ENCODE results near the gene TEKT3.

The TEKT3 gene

DNA sequence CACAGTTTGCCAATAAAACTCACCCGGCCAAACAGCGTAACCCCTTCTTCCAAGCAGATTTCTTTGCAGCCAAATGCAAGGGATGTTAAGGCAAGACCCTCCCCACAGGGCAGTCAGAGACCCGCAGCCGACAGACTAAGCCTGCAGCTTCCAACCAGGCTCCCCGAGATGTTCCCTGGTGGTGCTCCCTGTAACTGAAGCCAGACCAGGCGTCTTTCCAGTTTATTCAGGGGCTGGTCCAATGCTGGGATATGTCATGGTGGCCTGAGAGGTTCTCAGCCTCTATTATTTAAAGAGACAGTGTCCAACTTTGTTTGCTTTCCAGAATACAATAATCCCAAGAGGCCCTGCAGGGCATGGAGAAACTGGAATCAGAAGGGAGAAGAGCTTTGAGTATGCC lies 76.3 kb downstream of the TEKT3 start, which contains the start of gene PMP22:
Gene PMP22, minus strand, starts transcription at position 196 of the 400 bp plus-strand sequence. CDS start 4,599 bp downstream, outside the sequence.
- TF ChIP-seq NFIC (IDR thresholded peaks at IDR 0.05) (no peak), ZBTB7A (IDR thresholded peaks at IDR 0.05; ENCODE audit: low read depth) (no peak)

DNA sequence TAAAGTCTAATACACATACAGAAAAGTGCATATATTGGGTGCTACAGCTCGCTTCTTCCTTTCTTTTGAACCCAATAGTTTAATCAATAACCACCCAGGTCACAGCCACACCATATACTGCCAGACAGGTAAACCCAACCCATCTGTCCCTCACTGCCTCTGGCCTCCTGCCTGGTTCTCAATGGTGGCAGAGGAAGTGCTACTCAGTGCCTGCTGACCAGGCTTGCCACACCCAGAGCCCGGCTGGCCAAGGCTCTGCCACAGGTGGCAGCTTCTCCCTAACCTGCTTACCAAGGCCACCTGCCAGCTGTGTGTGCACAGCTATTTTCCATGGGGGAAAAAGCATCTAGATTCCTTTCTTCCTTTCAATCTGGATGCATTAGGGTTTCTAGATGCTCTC lies 76.9 kb downstream of the TEKT3 start:
- TF ChIP-seq TAF1 (IDR thresholded peaks at IDR 0.05; ENCODE audit: low read depth) (no peak), TEAD4 (IDR thresholded peaks at IDR 0.05) (no peak), FOXM1 (IDR thresholded peaks at IDR 0.05; ENCODE audit: borderline replicate concordance, low read depth) (no peak), EGR1 (IDR thresholded peaks at IDR 0.05) (no peak), MAX (IDR thresholded peaks at IDR 0.05) (no peak), RAD21 (IDR thresholded peaks at IDR 0.05; ENCODE audit: low read depth) (no peak), CEBPB (IDR thresholded peaks at IDR 0.05) (no peak), CREB1 (IDR thresholded peaks at IDR 0.05; ENCODE audit: low read depth) (no peak), USF1 (IDR thresholded peaks at IDR 0.05) (no peak), NFIC (IDR thresholded peaks at IDR 0.05) (no peak), ZBTB7A (IDR thresholded peaks at IDR 0.05; ENCODE audit: low read depth) (no peak)

DNA sequence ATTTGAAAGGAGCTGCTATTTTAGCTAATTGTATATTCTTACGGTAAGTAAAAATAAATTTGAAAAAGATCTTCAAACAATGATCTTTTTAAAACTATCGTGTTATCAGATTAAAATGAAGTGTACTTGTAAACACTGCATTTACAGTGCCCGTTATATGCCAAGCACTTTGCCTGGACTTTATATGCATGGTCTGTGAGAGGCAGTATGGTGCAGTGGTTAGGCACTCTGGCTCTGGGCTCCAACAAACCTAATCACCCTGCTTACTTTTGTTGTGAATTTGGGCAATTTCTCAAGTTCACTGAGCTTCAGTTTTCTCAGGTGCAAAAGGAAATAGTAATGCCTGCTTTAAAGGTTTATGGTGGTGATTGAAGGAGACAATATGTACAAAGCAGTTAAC lies 77.7 kb downstream of the TEKT3 start:
- TF ChIP-seq USF1 (IDR thresholded peaks at IDR 0.05) (no peak), EGR1 (IDR thresholded peaks at IDR 0.05) (no peak), NFIC (IDR thresholded peaks at IDR 0.05) (no peak), ZBTB7A (IDR thresholded peaks at IDR 0.05; ENCODE audit: low read depth) (no peak), CREB1 (IDR thresholded peaks at IDR 0.05; ENCODE audit: low read depth) (no peak)

- TF ChIP-seq FOXM1 (IDR thresholded peaks at IDR 0.05; ENCODE audit: borderline replicate concordance, low read depth), result no peak
- TF ChIP-seq MAX (IDR thresholded peaks at IDR 0.05), result no peak
- no peak for TF ChIP-seq RAD21 (IDR thresholded peaks at IDR 0.05; ENCODE audit: low read depth)
- TF ChIP-seq EP300 (IDR thresholded peaks at IDR 0.05; ENCODE audit: borderline replicate concordance), result no peak
- TF ChIP-seq EGR1 (IDR thresholded peaks at IDR 0.05), result no peak
- TF ChIP-seq REST (IDR thresholded peaks at IDR 0.05; ENCODE audit: low read depth), result no peak
- TF ChIP-seq TAF1 (IDR thresholded peaks at IDR 0.05; ENCODE audit: low read depth), result no peak
- TF ChIP-seq YY1 (IDR thresholded peaks at IDR 0.05; ENCODE audit: low read depth), result no peak
- TF ChIP-seq ZBTB7A (IDR thresholded peaks at IDR 0.05; ENCODE audit: low read depth), result no peak
- no peak for TF ChIP-seq CREB1 (IDR thresholded peaks at IDR 0.05; ENCODE audit: low read depth)
- no peak for TF ChIP-seq CEBPB (IDR thresholded peaks at IDR 0.05)
- TF ChIP-seq NFIC (IDR thresholded peaks at IDR 0.05), result no peak
- TF ChIP-seq TEAD4 (IDR thresholded peaks at IDR 0.05), result no peak
- no peak for TF ChIP-seq TCF12 (IDR thresholded peaks at IDR 0.05; ENCODE audit: low read depth)
- TF ChIP-seq USF1 (IDR thresholded peaks at IDR 0.05), result no peak
Measured at GRCh38 chr17:15263206-15263579, 78.2 kb downstream of the TEKT3 start.

DNA sequence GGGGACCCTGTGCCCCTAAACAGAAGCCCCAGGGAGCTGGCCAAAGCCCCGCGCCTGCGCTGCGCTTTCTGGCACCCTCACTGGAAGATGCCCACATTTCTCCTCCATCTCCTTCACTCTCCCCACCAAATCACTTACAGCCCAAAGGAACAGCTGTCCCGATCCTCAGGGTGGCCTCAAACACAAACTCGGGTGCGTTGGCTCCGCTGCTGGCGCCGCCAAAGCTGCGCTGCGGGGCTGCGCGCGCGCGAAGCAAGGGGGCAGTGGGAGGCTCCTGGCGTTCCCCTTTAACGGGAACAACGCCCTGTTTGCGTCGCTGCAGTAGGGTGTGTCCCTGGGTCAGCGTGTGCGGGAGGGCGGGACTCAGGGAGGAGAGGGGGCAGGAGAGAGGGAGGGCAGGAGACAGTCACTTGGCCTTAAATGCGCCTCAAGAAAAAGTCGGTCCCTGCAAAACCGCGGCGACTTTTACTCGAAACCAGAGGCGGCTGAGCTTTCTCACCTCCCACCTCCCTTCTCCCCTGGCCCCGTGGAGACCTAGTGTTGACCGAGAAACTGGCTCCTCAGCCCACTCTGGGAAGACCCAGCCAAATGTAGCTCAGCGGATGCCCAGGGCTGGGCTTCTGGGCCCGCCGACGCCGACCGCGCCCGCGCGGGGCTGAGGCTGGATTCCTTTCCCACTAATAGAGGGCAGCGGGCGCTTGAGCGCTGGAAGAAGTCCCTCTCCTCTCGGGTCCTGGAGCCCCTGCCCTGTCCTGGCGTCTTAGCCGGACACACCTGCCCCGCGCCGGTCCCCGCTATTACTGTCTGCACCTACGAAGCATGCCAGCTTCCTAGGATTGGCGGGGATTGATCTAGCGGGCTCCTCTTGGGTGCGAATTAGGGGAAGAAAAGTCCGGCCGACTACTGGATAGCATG lies 78.8 kb downstream of the TEKT3 start:
- no peak for TF ChIP-seq USF1 (IDR thresholded peaks at IDR 0.05)
- peak; percentile 41; the same call in 1 of the 2 replicates for TF ChIP-seq MAX (IDR thresholded peaks at IDR 0.05)
- no peak for TF ChIP-seq FOXM1 (IDR thresholded peaks at IDR 0.05; ENCODE audit: borderline replicate concordance, low read depth)
- TF ChIP-seq RAD21 (IDR thresholded peaks at IDR 0.05; ENCODE audit: low read depth), result peak; percentile 2; the same call in 1 of the 2 replicates

DNA sequence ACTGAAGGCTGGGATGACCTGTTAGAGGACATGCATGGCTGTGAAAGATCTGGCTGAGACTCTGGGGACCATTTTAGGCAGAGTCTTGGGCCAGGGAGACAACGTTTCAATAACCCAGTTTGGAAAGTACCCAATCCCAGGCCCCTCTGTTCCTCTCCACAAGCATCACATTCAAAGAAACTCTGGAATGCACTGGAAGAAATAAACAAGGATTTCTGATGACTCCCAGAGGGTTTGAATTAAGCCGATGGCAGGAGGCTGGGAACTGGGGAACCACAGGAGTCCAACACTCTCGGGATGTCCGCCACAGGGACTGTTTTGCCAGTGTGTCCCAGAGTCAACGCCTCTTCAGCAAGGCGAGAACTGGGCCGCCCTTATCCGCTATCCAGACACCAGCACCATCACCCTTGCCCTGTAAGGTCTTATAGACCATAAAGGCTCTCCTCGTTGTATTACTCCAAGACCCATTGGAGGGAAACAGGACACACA lies 79.6 kb downstream of the TEKT3 start:
- TF ChIP-seq TEAD4 (IDR thresholded peaks at IDR 0.05), result no peak
- no peak for TF ChIP-seq FOXM1 (IDR thresholded peaks at IDR 0.05; ENCODE audit: borderline replicate concordance, low read depth)
- TF ChIP-seq YY1 (IDR thresholded peaks at IDR 0.05; ENCODE audit: low read depth), result no peak

Measured in Ishikawa (cell line).